A549 (cell line): Measurements from ENCODE around the gene ADPRS.

Experiments used
- CTCF ChIP-seq: fragments of >200 bp; sonication (Bioruptor Twin); formaldehyde crosslinking; IDR thresholded peaks from 3 replicates; pipeline ENCODE4 v1.5.1; 2016
- EP300 ChIP-seq, 2 experiments: fragments of >200 bp; sonication (Bioruptor Twin); formaldehyde crosslinking; IDR thresholded peaks; 2 replicates in 1 of 2; 3 replicates in 1 of 2; pipeline ENCODE4 v1.6.1; 2016 to 2017

- TF ChIP-seq EP300 (IDR thresholded peaks at IDR 0.05): no peak
- TF ChIP-seq CTCF: no peak
These were observed 47.1 kb downstream of the ADPRS start for GRCh38 chr1:36135796-36136195.
